Astrocyte (in vitro differentiated cells and primary cell): ENCODE measurements around the gene ZNF771.
"Not testable (repeated sequence)": the region's sequence is repeated elsewhere in the genome, so short reads cannot be mapped to it uniquely, and the experiment has no call there.

Source experiments
- CTCF ChIP-seq: IDR thresholded peaks from 2 replicates; pipeline ENCODE4 v1.5.1; 2011; ENCODE audit warnings: low read depth, mild to moderate bottlenecking, inconsistent platforms, low read length, moderate library complexity; ENCODE audit not compliant: insufficient read depth
- EZH2 ChIP-seq: IDR thresholded peaks from 2 replicates; pipeline ENCODE4 v1.6.1; 2012; ENCODE audit warnings: mild to moderate bottlenecking, low read length, inconsistent platforms; ENCODE audit not compliant: insufficient read depth

GRCh38 chr16:30396627-30397026, 10.8 kb upstream of the ZNF771 start:
- TF ChIP-seq EZH2, CTCF: not testable (repeated sequence)
